Gastroesophageal sphincter (tissue), 4 donors: ENCODE data around the gene KLRB1. TPM values are rescaled to one million over a fixed set of nuclear protein-coding genes. Genes with fewer than 3 reads are reported as not detected.
"Not testable (repeated sequence)": the region's sequence is repeated elsewhere in the genome, so short reads cannot be mapped to it uniquely, and the experiment has no call there.

Source experiments
- ATAC-seq: fragments of 150-250 bp; one replicate; pipeline ENCODE4 v1.9.1; 2016; ENCODE audit warnings: mild to moderate bottlenecking, moderate library complexity
- H3K27ac ChIP-seq, 4 donors: fragments of 200-600 bp; sonication (generic) in 3 of 4; 1 replicate in 3 of 4; 2 replicates in 1 of 4; pipeline ENCODE4 v1.5.1; 2016 to 2019
- H3K27me3 ChIP-seq: fragments of 200-600 bp; sonication (generic); one replicate; pipeline ENCODE4 v1.5.1; 2019
- H3K36me3 ChIP-seq, 2 donors: fragments of 200-600 bp; sonication (generic); one replicate each; pipeline ENCODE4 v1.5.1; 2019; ENCODE audit warnings: control low read depth in 1 of 2
- H3K4me1 ChIP-seq, 3 donors: fragments of 200-600 bp; sonication (generic); 1 replicate in 2 of 3; 2 replicates in 1 of 3; pipeline ENCODE4 v1.5.1; 2016 to 2019; ENCODE audit warnings: control low read depth in 2 of 3
- H3K4me3 ChIP-seq, 2 donors: fragments of 200-600 bp; sonication (generic); one replicate each; pipeline ENCODE4 v1.5.1; 2019; ENCODE audit warnings: mild to moderate bottlenecking in 1 of 2, moderate library complexity in 1 of 2
- H3K9me3 ChIP-seq, 3 donors: fragments of 200-600 bp; sonication (generic); one replicate each; pipeline ENCODE4 v1.5.1; 2017 to 2019; ENCODE audit warnings: control low read depth in 2 of 3
- CTCF ChIP-seq, 4 experiments: fragments of 200-600 bp in 2 of 4; fragments of 450-650 bp in 2 of 4; sonication (generic) in 1 of 4; IDR thresholded peaks; one replicate each; pipeline ENCODE4 v1.5.1; 2017 to 2019; ENCODE audit warnings: antibody characterized with exemption in 4 of 4, mild to moderate bottlenecking in 2 of 4, moderate library complexity in 2 of 4
- EP300 ChIP-seq: sonication (generic); formaldehyde crosslinking; IDR thresholded peaks from one replicate; pipeline ENCODE4 v1.6.1; 2017; ENCODE audit warnings: antibody characterized with exemption, mild to moderate bottlenecking
- POLR2A ChIP-seq, 2 donors: fragments of 450-650 bp; IDR thresholded peaks; one replicate each; pipeline ENCODE4 v1.6.1; 2017; ENCODE audit warnings: antibody characterized with exemption in 2 of 2, mild to moderate bottlenecking in 2 of 2, moderate library complexity in 1 of 2
- POLR2AphosphoS5 ChIP-seq: sonication (generic); formaldehyde crosslinking; IDR thresholded peaks from one replicate; pipeline ENCODE4 v1.6.1; 2017; ENCODE audit warnings: antibody characterized with exemption
- WGBS, 2 donors: methylation state at CpG; one replicate each; pipeline ENCODE4 v1.1.5; 2018; ENCODE audit warnings: low coverage in 1 of 2; 5-methylcytosine and 5-hydroxymethylcytosine counted together
- total RNA-seq, 4 donors: library from RNA; depleted of rRNA; stranded (reverse); fragments of >200 nt; gene quantifications; one replicate each; pipeline ENCODE4 v1.1.0, GENCODE V29; 2016

The KLRB1 gene
- total RNA-seq, 4 donors from 2014 or later = 0.20 to 1.8 TPM; not detected in 2

DNA sequence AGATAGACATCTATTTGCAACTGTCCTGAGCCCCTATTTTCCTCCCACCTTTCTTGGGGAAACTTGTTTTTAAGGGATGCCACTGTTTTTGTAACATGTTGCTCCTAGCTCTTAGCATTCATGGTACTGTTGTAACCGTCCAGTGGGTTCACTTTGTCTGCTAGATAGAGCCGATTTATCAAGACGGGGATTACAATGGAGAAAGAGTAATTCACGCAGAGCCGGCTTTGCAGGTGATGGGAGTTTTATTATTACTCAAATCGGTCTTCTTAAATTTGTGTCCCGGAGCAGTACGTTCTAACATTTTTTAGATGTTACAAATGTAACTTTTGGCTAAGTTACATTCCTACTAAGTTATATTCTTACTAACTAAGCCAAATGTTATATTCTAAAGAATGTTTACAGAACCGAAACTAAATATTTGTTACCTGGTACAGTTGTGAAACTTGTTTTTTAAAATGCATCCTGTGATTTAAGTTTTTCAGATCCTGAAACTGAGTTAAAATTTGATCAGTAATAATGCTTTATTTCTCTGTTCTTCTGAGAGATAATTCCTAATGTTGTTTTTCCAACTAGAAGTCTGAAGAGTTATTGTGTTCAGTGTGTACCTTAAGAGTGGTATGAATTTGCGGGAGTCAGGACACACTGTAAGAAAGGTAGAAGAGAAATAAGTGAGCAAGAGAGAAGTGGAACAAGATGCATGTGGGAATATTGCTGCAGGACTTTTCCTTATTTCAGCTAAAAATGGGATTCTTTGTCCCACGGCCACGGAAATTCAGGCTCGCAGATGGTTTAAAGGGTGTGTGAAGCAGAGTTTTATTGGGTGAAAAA, 41.2 kb upstream of the KLRB1 start:
- WGBS, 2 donors = 11 to 24% methylated on average over 10 to 13 of the region's 13 CpGs
- TF ChIP-seq EP300 (no peak), POLR2A (IDR thresholded peaks at IDR 0.05) (no peak), CTCF (IDR thresholded peaks at IDR 0.05) (no peak), POLR2AphosphoS5 (no peak)
- H3K4me1 ChIP-seq = peaks cover 0 to 37% (median 8%) of the 10 kb centered on the region in 3 donors
- H3K36me3 ChIP-seq = peaks cover 0 to 6% of the 10 kb centered on the region in 2 donors
- no peaks in the 10 kb centered on the region for H3K9me3 ChIP-seq
- H3K27ac ChIP-seq = peak overlapping the region; percentile 37 to 86 (median 84)
- no peak for ATAC-seq
- peak overlapping the region; percentile 66 to 75 for H3K4me3 ChIP-seq
- no peaks in the 10 kb centered on the region for H3K27me3 ChIP-seq

GRCh38 chr12:9647825-9648700, 40.3 kb upstream of the KLRB1 start:
- Histone ChIP-seq H3K4me3 (peak overlapping the region; percentile 66 to 75), H3K4me1 (peaks cover 0 to 37% (median 8%) of the 10 kb centered on the region in 3 donors), H3K9me3 (no peaks in the 10 kb centered on the region), H3K27ac (peak overlapping the region; percentile 37 to 86 (median 84)), H3K27me3 (no peaks in the 10 kb centered on the region), H3K36me3 (no peaks in the 10 kb centered on the region)
- WGBS, 2 donors = 0% methylated on average over 6 of the region's 55 CpGs
- TF ChIP-seq POLR2A (IDR thresholded peaks at IDR 0.05) (peak; percentile 52 to 58), CTCF (IDR thresholded peaks at IDR 0.05) (peak in 1 of 4 experiments; percentile 27), EP300 (no peak), POLR2AphosphoS5 (peak; percentile 53)
- peak; percentile 94 for ATAC-seq

DNA sequence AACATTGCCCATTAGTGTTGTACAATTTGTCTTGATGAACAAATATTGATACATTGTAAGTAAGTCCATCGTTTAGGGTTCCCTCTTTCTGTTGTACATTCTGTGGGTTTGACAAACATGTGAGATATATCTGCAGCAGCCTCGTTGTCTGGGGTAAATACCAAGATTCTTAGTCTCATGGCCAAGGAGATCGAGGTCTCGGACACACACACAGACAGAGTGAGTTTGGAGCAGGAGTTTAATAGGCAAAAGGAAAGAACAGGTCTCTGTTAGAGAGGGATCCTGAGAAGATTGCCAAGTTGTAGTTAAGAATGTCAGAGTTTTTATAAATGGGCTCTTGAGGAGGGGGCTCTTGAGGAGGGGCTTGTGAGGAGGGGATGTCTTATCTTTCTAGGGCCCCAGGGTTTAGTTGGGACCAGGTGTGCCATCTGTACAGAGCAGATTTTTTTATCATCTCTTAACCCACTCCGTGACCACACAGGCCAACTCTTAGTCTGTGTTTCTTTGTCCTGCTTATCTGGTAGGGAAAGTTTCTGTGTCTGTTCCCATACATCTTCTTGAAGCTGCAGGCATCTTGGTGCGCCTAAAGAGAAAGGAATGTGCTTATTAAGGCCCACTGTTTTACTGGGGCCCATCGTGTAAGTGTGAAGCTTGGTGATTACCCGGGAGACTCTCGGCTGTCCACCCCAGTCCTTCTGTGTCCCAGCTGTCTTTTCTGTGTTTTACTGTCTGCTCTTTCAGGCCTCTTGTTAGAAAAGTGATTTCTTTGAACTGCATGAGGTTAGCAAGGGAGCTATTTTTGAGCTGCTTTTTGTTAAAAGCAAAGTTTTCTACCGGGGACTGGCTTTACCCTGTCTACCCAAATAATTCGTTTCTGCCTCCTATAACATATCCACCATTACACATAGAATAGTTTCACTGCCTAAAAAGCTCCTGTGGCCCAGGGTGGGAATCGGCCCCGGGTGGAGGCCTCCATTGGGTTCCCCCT, 39.4 kb upstream of the KLRB1 start:
- no peak for TF ChIP-seq CTCF (IDR thresholded peaks at IDR 0.05)
- Histone ChIP-seq H3K4me1 (peaks cover 0 to 37% (median 8%) of the 10 kb centered on the region in 3 donors), H3K9me3 (no peaks in the 10 kb centered on the region), H3K27me3 (no peaks in the 10 kb centered on the region), H3K27ac (peak overlapping the region in 3 of 4 donors; percentile 84 to 86 (median 85)), H3K36me3 (no peaks in the 10 kb centered on the region), H3K4me3 (peak overlapping the region; percentile 66 to 75)
- ATAC-seq = no peak
- 36 to 48% methylated on average over 8 to 11 of the region's 13 CpGs for WGBS, 2 donors

DNA sequence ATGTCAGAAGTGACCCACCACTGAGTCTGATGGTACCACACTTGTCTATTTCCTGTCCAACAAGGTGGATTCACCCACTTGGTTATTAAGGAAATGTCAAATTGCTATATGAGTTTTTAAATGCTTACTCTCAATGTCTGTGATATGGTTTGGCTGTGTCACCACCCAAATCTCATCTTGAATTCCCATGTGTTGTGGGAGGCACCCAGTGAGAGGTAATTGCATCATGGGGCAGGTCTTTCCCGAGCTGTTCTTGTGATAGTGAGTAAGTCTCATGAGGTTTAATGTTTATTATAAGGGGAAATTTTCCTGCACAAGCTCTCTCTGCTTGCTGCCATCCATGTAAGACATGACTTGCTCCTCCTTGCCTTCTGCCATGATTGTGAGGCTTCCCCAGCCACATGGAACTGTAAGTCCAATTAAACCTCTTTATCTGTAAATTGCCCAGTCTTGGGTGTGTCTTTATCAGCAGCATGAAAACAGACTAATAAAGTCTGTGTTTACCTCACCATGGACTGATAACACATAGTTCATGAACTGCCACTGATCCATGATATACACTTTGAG, 37.4 kb upstream of the KLRB1 start:
- ATAC-seq, H3K9me3 ChIP-seq, H3K27ac ChIP-seq, H3K36me3 ChIP-seq, H3K4me3 ChIP-seq, H3K27me3 ChIP-seq: not testable (repeated sequence)
- H3K4me1 ChIP-seq = peaks cover 0 to 23% (median 3%) of the 10 kb centered on the region in 3 donors
- WGBS, 2 donors = 80 to 100% methylated on average over 1 of the region's 1 CpG
